Suprapubic skin (tissue), 4 donors: ENCODE data around the gene KRTAP12-2.
"Not testable (repeated sequence)": the region's sequence is repeated elsewhere in the genome, so short reads cannot be mapped to it uniquely, and the experiment has no call there.

ENCODE experiments used
- POLR2A ChIP-seq, 2 donors: fragments of 450-650 bp; IDR thresholded peaks; one replicate each; pipeline ENCODE4 v1.6.1; 2017; ENCODE audit warnings: antibody characterized with exemption in 2 of 2, mild to moderate bottlenecking in 2 of 2, moderate library complexity in 2 of 2
- POLR2AphosphoS5 ChIP-seq, 3 donors: sonication (generic); formaldehyde crosslinking; IDR thresholded peaks; one replicate each; pipeline ENCODE4 v1.6.1; 2017; ENCODE audit warnings: antibody characterized with exemption in 3 of 3
- TF ChIP-seq, protein P1 (sequence below), 2 donors: fragments of 200-600 bp in 1 of 2; fragments of 450-650 bp in 1 of 2; sonication (generic) in 1 of 2; IDR thresholded peaks; one replicate each; pipeline ENCODE4 v1.5.1; 2016 to 2019; ENCODE audit warnings: antibody characterized with exemption in 2 of 2, mild to moderate bottlenecking in 1 of 2, moderate library complexity in 1 of 2

DNA sequence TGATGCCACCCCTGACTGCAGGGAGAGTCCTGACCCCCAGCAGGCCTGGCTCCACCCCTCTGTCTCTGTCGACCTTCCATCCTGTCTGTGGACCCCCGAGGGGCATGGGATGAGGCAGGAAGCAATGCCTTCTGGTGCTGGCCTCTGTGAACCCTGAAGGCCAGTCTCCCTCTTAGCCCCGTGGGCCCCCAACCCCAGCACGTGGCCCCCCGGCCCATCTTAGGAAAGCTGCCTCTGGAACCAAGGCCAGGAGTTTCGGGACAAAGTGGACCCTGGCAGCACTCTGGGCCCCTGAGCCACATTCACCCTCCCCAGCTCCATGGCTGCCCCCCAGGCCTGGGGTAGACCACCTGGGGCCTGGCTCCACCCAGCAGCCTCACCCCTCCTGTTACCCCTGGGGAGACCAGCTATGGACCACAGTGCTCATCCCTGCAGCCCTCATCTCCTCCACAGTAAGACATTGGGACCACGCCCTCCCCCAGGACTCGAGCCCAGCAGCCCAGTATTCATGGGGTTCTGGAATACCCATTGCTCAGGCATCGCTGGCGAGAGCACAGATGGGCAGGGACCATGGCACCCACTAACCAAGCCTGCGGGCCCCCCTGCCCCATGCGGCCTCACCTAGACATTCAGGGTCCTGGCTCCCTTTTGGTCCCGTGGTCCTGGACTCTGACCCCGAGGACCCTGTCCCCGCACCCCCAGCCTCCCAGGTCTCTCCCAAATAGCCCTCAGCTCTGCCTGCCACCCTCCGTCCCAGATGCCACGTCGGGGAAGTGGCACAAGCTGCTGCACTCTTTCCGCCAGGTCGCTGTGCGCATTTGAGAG is 28.0 kb downstream of the KRTAP12-2 start:
- not testable (repeated sequence) for TF ChIP-seq POLR2AphosphoS5, POLR2A (IDR thresholded peaks at IDR 0.05)
- TF ChIP-seq, protein P1, sequence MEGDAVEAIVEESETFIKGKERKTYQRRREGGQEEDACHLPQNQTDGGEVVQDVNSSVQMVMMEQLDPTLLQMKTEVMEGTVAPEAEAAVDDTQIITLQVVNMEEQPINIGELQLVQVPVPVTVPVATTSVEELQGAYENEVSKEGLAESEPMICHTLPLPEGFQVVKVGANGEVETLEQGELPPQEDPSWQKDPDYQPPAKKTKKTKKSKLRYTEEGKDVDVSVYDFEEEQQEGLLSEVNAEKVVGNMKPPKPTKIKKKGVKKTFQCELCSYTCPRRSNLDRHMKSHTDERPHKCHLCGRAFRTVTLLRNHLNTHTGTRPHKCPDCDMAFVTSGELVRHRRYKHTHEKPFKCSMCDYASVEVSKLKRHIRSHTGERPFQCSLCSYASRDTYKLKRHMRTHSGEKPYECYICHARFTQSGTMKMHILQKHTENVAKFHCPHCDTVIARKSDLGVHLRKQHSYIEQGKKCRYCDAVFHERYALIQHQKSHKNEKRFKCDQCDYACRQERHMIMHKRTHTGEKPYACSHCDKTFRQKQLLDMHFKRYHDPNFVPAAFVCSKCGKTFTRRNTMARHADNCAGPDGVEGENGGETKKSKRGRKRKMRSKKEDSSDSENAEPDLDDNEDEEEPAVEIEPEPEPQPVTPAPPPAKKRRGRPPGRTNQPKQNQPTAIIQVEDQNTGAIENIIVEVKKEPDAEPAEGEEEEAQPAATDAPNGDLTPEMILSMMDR (IDR thresholded peaks at IDR 0.05) = not testable (repeated sequence)
